MM.1S (cell line): ENCODE data around the gene KMO.

Source experiments
- DNase-seq: peaks from one replicate; pipeline ENCODE4 v3.0.0-alpha.2; 2015
- H2AFZ ChIP-seq: fragments of 300-600 bp; sonication (generic); 2 replicates; pipeline ENCODE4 v1.6.0; 2016; ENCODE audit warnings: antibody characterized with exemption, low read length
- H3F3A ChIP-seq: fragments of 300-600 bp; sonication (generic); 2 replicates; pipeline ENCODE4 v1.6.1; 2016; ENCODE audit warnings: mild to moderate bottlenecking, antibody characterized with exemption, low read length, moderate library complexity, mixed read lengths; ENCODE audit not compliant: insufficient read depth
- H3K27ac ChIP-seq: fragments of 300-600 bp; sonication (generic); 2 replicates; pipeline ENCODE4 v1.5.1; 2016; ENCODE audit warnings: mild to moderate bottlenecking, low read length
- H3K27me3 ChIP-seq: fragments of 300-600 bp; sonication (generic); replicated peaks from 2 replicates; pipeline ENCODE4 v1.6.0; 2016; ENCODE audit warnings: low read length; ENCODE audit not compliant: insufficient read depth
- H3K36me3 ChIP-seq: fragments of 300-600 bp; sonication (generic); replicated peaks from 2 replicates; pipeline ENCODE4 v1.6.1; 2016; ENCODE audit warnings: mild to moderate bottlenecking, low read length, mixed read lengths; ENCODE audit not compliant: insufficient read depth
- H3K4me1 ChIP-seq: fragments of 300-600 bp; sonication (generic); 2 replicates; pipeline ENCODE4 v1.6.1; 2016; ENCODE audit warnings: low read length, mixed read lengths
- H3K4me2 ChIP-seq: fragments of 300-600 bp; sonication (generic); 2 replicates; pipeline ENCODE4 v1.6.0; 2016; ENCODE audit warnings: low read depth, low read length
- H3K4me3 ChIP-seq: fragments of 300-600 bp; sonication (generic); 2 replicates; pipeline ENCODE4 v1.5.1; 2016; ENCODE audit warnings: low read length, mixed read lengths
- H3K79me2 ChIP-seq: fragments of 300-600 bp; sonication (generic); 2 replicates; pipeline ENCODE4 v1.6.1; 2016; ENCODE audit warnings: mixed run types, low read length, mixed read lengths
- H3K9ac ChIP-seq: fragments of 300-600 bp; sonication (generic); 2 replicates; pipeline ENCODE4 v1.6.1; 2016; ENCODE audit warnings: low read length, mixed read lengths
- H3K9me2 ChIP-seq: fragments of 300-600 bp; sonication (generic); replicated peaks from 2 replicates; pipeline ENCODE4 v1.6.1; 2016; ENCODE audit warnings: mild to moderate bottlenecking, low read length, mixed read lengths; ENCODE audit not compliant: insufficient read depth
- H3K9me3 ChIP-seq: fragments of 300-600 bp; sonication (generic); replicated peaks from 2 replicates; pipeline ENCODE4 v1.6.1; 2016; ENCODE audit warnings: mild to moderate bottlenecking, low read length, mixed read lengths; ENCODE audit not compliant: insufficient read depth
- H4K20me1 ChIP-seq: fragments of 300-600 bp; sonication (generic); 2 replicates; pipeline ENCODE4 v1.6.1; 2016; ENCODE audit warnings: mild to moderate bottlenecking, low read length, moderate library complexity, mixed read lengths; ENCODE audit not compliant: insufficient read depth
- EZH2 ChIP-seq: fragments of 300-600 bp; sonication (generic); optimal IDR thresholded peaks from 2 replicates; pipeline ENCODE3; 2017; ENCODE audit warnings: low read depth, mild to moderate bottlenecking, antibody characterized with exemption, low read length, mixed read lengths
- EZH2phosphoT487 ChIP-seq: fragments of 300-600 bp; sonication (generic); IDR thresholded peaks from 2 replicates; pipeline ENCODE4 v1.6.1; 2018; ENCODE audit warnings: antibody characterized with exemption, low read length
- TF ChIP-seq, protein P1 (sequence below): fragments of 300-600 bp; sonication (generic); IDR thresholded peaks from 2 replicates; pipeline ENCODE4 v1.5.1; 2016; ENCODE audit warnings: antibody characterized with exemption, low read length, mixed read lengths

Gene KMO

DNA sequence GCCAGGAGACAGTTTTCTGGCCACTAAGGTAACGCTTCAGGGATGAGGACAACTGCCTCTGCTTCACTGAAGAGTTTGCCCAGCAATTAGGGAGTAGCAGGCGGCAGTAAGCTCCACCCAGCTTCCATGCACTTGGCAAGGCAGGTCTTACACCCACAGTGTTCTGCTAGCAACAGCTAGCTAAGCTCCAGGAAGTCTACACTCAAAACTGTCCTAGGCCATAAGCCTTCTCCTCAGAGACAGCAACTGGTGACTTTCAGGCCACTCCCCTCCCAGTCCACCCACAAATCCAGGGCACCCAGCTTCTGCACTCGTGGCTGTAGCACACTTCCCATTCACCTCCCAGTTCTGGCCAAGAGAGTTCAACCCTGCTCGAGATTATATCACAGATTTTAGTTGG, 47.3 kb downstream of the KMO start:
- H3F3A ChIP-seq: no peaks in the 10 kb centered on the region
- H3K79me2 ChIP-seq: no peaks in the 10 kb centered on the region
- H3K36me3 ChIP-seq: 0 out of 2 replicates have a peak, but pooled peaks cover 2% of the 10 kb centered on the region
- H3K27me3 ChIP-seq: no peaks in the 10 kb centered on the region
- no peaks in the 10 kb centered on the region for H4K20me1 ChIP-seq
- no peak for DNase-seq
- no peaks in the 10 kb centered on the region for H3K9me2 ChIP-seq
- H3K4me2 ChIP-seq: no peak overlapping the region
- no peak overlapping the region for H3K9ac ChIP-seq
- no peak overlapping the region for H3K27ac ChIP-seq
- H3K4me1 ChIP-seq: no peaks in the 10 kb centered on the region
- H2AFZ ChIP-seq: no peak overlapping the region
- no peaks in the 10 kb centered on the region for H3K9me3 ChIP-seq
- no peak for TF ChIP-seq EZH2
- TF ChIP-seq, protein P1, sequence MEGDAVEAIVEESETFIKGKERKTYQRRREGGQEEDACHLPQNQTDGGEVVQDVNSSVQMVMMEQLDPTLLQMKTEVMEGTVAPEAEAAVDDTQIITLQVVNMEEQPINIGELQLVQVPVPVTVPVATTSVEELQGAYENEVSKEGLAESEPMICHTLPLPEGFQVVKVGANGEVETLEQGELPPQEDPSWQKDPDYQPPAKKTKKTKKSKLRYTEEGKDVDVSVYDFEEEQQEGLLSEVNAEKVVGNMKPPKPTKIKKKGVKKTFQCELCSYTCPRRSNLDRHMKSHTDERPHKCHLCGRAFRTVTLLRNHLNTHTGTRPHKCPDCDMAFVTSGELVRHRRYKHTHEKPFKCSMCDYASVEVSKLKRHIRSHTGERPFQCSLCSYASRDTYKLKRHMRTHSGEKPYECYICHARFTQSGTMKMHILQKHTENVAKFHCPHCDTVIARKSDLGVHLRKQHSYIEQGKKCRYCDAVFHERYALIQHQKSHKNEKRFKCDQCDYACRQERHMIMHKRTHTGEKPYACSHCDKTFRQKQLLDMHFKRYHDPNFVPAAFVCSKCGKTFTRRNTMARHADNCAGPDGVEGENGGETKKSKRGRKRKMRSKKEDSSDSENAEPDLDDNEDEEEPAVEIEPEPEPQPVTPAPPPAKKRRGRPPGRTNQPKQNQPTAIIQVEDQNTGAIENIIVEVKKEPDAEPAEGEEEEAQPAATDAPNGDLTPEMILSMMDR: no peak
- TF ChIP-seq EZH2phosphoT487: no peak
- no peak overlapping the region for H3K4me3 ChIP-seq

DNA sequence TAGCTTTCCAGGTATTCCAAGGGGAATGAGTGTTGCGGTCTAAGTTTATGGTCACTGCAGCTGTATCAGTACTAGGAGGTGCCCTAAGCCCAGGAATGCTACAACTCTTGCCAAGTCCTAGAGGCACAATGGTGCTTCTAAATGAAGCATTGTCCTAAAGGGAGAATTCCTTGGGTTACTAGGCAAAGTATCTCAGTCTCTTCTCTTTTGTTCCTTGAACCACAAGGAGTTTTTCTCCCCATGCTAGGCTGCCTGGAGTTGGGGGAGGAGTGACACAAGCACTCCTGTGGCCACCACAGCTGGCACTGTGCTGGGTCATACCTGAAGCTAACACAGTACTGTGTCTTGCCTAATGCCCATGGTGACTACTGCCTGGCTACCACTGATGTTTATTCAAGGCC, 50.7 kb downstream of the KMO start:
- Histone ChIP-seq H3K4me1 (no peaks in the 10 kb centered on the region), H3F3A (no peaks in the 10 kb centered on the region), H2AFZ (no peak overlapping the region), H3K4me2 (no peak overlapping the region), H3K9me2 (no peaks in the 10 kb centered on the region), H4K20me1 (no peaks in the 10 kb centered on the region), H3K36me3 (no peaks in the 10 kb centered on the region), H3K9ac (no peak overlapping the region), H3K79me2 (no peaks in the 10 kb centered on the region), H3K27me3 (no peaks in the 10 kb centered on the region), H3K9me3 (no peaks in the 10 kb centered on the region), H3K27ac (no peak overlapping the region), H3K4me3 (no peak overlapping the region)
- no peak for DNase-seq
- TF ChIP-seq, protein P1: no peak
- TF ChIP-seq EZH2phosphoT487 (no peak), EZH2 (no peak)

DNA sequence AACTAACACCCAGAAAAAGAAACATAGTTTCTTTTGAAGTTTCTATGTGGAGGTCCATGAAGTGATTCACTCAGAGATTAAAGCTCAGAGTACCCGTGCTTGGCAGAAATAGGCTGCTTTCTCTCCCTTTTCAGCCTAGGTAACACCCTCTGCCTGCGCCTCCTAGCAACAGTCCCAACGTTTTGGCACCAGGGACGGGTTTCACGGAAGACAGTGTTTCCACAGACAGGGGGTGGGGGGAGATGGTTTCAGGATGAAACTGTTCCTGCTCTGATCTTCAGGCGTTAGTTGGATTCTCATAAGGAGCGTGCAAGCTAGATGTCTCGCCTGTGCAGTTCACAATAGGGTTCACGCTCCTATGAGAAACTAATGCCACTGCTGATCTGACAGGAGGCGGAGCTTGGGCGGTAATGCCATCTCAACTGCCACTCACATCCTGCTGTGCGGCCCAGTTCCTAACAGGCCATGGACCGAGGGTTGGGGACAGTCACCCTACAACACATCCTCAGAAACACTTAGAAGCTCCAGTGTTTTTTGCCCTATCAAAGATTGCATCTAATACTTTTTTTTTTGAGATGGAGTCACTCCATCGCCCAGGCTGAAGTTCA, 54.8 kb downstream of the KMO start:
- H3K27ac ChIP-seq: no peak overlapping the region
- no peaks in the 10 kb centered on the region for H3K4me1 ChIP-seq
- no peak overlapping the region for H3K4me3 ChIP-seq
- no peaks in the 10 kb centered on the region for H3K36me3 ChIP-seq
- TF ChIP-seq EZH2phosphoT487 (no peak), EZH2 (no peak)
- TF ChIP-seq, protein P1: no peak
- H3K9me3 ChIP-seq: no peaks in the 10 kb centered on the region
- no peaks in the 10 kb centered on the region for H3K9me2 ChIP-seq
- no peaks in the 10 kb centered on the region for H3F3A ChIP-seq
- DNase-seq: no peak
- H3K4me2 ChIP-seq: no peak overlapping the region
- no peaks in the 10 kb centered on the region for H4K20me1 ChIP-seq
- H3K79me2 ChIP-seq: no peaks in the 10 kb centered on the region
- H3K9ac ChIP-seq: no peak overlapping the region
- no peaks in the 10 kb centered on the region for H3K27me3 ChIP-seq
- no peak overlapping the region for H2AFZ ChIP-seq
